SHP77 treated with DMSO at 0.1 percent for 48 hours (cell line): Measurements from ENCODE around the gene SCAMP2.
"Not testable (repeated sequence)": the region's sequence is repeated elsewhere in the genome, so short reads cannot be mapped to it uniquely, and the experiment has no call there.

Experiments
- DNase-seq: peaks from one replicate; lab custom pipeline; 2025; lab: John Stamatoyannopoulos, UW

The SCAMP2 gene

GRCh38 chr15:74889883-74890664 lies 16.9 kb upstream of the SCAMP2 start, which contains the start of gene MPI:
MPI (plus strand) TSS chr15:74890042; CDS start chr15:74890074, 32 bp downstream.
- DNase-seq: peak; percentile 59

GRCh38 chr15:74889390-74889882 lies 16.3 kb upstream of the SCAMP2 start:
- DNase-seq: peak; percentile 59

GRCh38 chr15:74888716-74889115 lies 15.6 kb upstream of the SCAMP2 start:
- DNase-seq: no peak

GRCh38 chr15:74887537-74888193 lies 14.5 kb upstream of the SCAMP2 start:
- not testable (repeated sequence) for DNase-seq

- DNase-seq: no peak
Measured at GRCh38 chr15:74885461-74885860, 12.3 kb upstream of the SCAMP2 start.

- DNase-seq: no peak
Measured at GRCh38 chr15:74884428-74885223, 11.5 kb upstream of the SCAMP2 start.

- DNase-seq: no peak
Measured at GRCh38 chr15:74882528-74882927, 9.4 kb upstream of the SCAMP2 start.

- no peak for DNase-seq
Measured at GRCh38 chr15:74878273-74878672, 5.1 kb upstream of the SCAMP2 start.

- no peak for DNase-seq
Measured at GRCh38 chr15:74873756-74874424, 725 bp upstream of the SCAMP2 start.

GRCh38 chr15:74872702-74873035 lies 496 bp downstream of the SCAMP2 start:
- no peak for DNase-seq

GRCh38 chr15:74870436-74871215 lies 2.5 kb downstream of the SCAMP2 start:
- DNase-seq: no peak

GRCh38 chr15:74869726-74870407 lies 3.3 kb downstream of the SCAMP2 start:
- DNase-seq: no peak

GRCh38 chr15:74869372-74869725 lies 3.8 kb downstream of the SCAMP2 start:
- no peak for DNase-seq

GRCh38 chr15:74868059-74868458 lies 5.1 kb downstream of the SCAMP2 start:
- DNase-seq: no peak

GRCh38 chr15:74867466-74868038 lies 5.6 kb downstream of the SCAMP2 start:
- no peak for DNase-seq

GRCh38 chr15:74866090-74866489 lies 7.1 kb downstream of the SCAMP2 start:
- no peak for DNase-seq

- DNase-seq: no peak
Measured at GRCh38 chr15:74865316-74865715, 7.8 kb downstream of the SCAMP2 start.

- no peak for DNase-seq
Measured at GRCh38 chr15:74864296-74864695, 8.9 kb downstream of the SCAMP2 start.

GRCh38 chr15:74863239-74864056 lies 9.7 kb downstream of the SCAMP2 start:
- DNase-seq: no peak

- DNase-seq: no peak
Measured at GRCh38 chr15:74858369-74858740, 14.8 kb downstream of the SCAMP2 start.
